Neural cell (in vitro differentiated cells): ENCODE data around the gene SP140L.

ENCODE experiments used
- EP300 ChIP-seq: fragments of 450-650 bp; conservative IDR thresholded peaks from 2 replicates; pipeline ENCODE4 v1.6.1; 2014; ENCODE audit warnings: antibody characterized with exemption, mild to moderate bottlenecking, moderate library complexity; ENCODE audit not compliant: poor library complexity, severe bottlenecking
- EZH2 ChIP-seq: fragments of 200-600, 300-800 bp; shearing (Covaris generic), sonication (generic); IDR thresholded peaks from 2 replicates; pipeline ENCODE4 v1.6.1; 2014; ENCODE audit warnings: antibody characterized with exemption, low read length, borderline replicate concordance, mild to moderate bottlenecking; ENCODE audit not compliant: insufficient read depth, poor library complexity, severe bottlenecking
- POLR2AphosphoS5 ChIP-seq: IDR thresholded peaks from 2 replicates; pipeline ENCODE4 v1.6.1; 2012
- RAD21 ChIP-seq: fragments of 450-650 bp; conservative IDR thresholded peaks from 2 replicates; pipeline ENCODE4 v1.6.1; 2014; ENCODE audit warnings: antibody characterized with exemption, mild to moderate bottlenecking, moderate library complexity
- TF ChIP-seq, protein P1 (sequence below): fragments of 450-650 bp; IDR thresholded peaks from 2 replicates; pipeline ENCODE4 v1.5.1; 2014; ENCODE audit warnings: antibody characterized with exemption, mild to moderate bottlenecking, moderate library complexity; ENCODE audit not compliant: poor library complexity, severe bottlenecking

DNA sequence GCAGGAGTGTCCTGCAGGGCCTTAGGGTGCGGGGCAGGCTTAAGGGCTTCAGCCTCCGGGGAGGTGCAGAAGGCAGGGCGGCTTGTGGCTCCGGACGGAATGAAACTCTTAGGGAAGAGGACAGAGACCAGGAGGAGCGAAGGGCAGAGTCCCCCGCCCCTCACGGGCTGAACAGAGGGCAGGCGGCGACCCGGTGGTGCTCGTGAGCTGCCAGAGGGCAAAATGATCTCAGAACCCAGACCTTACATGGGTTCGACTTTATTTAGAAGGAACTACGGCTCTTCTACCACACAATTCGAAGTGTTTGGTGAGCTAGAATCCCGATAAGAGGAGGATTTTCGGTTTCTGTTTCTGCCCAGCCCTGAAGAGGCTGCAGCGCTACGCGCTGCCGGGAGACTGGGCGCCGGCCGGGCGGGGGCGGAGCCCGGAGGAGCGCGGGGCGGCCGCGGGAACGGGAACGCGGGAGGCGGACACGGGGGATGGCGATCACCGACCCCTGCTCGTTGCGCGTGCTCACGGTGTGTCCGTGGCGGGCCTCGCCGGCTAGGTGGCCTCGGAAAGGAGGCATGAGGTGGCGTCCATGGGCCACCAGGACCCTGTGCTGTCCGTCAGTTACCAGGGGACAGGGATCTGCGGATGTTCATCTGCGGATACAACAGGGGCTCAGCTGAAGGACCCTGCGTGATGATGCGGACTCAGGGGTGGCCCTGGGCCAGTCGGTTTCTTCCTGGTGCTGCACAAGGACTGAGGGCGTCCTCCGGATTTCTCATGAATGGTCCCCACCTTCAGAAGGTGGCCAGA, 84.8 kb downstream of the SP140L start:
- no peak for TF ChIP-seq POLR2AphosphoS5
- TF ChIP-seq EP300 = no peak
- TF ChIP-seq, protein P1, sequence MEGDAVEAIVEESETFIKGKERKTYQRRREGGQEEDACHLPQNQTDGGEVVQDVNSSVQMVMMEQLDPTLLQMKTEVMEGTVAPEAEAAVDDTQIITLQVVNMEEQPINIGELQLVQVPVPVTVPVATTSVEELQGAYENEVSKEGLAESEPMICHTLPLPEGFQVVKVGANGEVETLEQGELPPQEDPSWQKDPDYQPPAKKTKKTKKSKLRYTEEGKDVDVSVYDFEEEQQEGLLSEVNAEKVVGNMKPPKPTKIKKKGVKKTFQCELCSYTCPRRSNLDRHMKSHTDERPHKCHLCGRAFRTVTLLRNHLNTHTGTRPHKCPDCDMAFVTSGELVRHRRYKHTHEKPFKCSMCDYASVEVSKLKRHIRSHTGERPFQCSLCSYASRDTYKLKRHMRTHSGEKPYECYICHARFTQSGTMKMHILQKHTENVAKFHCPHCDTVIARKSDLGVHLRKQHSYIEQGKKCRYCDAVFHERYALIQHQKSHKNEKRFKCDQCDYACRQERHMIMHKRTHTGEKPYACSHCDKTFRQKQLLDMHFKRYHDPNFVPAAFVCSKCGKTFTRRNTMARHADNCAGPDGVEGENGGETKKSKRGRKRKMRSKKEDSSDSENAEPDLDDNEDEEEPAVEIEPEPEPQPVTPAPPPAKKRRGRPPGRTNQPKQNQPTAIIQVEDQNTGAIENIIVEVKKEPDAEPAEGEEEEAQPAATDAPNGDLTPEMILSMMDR = no peak
- TF ChIP-seq RAD21 = no peak
- TF ChIP-seq EZH2 = no peak
